DND-41 (cell line): ENCODE data around the gene ITPR1.

Experiments used
- EZH2 ChIP-seq: IDR thresholded peaks from 3 replicates; pipeline ENCODE4 v1.6.1; 2012; ENCODE audit warnings: borderline replicate concordance, low read depth, mild to moderate bottlenecking, moderate library complexity, low read length, inconsistent platforms; ENCODE audit not compliant: severe bottlenecking
- TF ChIP-seq, protein P1 (sequence below): IDR thresholded peaks from 2 replicates; pipeline ENCODE4 v1.5.1; 2012; ENCODE audit warnings: borderline replicate concordance, low read length, moderate library complexity, mild to moderate bottlenecking; ENCODE audit not compliant: poor library complexity, severe bottlenecking; ENCODE audit errors: extremely low read depth

DNA sequence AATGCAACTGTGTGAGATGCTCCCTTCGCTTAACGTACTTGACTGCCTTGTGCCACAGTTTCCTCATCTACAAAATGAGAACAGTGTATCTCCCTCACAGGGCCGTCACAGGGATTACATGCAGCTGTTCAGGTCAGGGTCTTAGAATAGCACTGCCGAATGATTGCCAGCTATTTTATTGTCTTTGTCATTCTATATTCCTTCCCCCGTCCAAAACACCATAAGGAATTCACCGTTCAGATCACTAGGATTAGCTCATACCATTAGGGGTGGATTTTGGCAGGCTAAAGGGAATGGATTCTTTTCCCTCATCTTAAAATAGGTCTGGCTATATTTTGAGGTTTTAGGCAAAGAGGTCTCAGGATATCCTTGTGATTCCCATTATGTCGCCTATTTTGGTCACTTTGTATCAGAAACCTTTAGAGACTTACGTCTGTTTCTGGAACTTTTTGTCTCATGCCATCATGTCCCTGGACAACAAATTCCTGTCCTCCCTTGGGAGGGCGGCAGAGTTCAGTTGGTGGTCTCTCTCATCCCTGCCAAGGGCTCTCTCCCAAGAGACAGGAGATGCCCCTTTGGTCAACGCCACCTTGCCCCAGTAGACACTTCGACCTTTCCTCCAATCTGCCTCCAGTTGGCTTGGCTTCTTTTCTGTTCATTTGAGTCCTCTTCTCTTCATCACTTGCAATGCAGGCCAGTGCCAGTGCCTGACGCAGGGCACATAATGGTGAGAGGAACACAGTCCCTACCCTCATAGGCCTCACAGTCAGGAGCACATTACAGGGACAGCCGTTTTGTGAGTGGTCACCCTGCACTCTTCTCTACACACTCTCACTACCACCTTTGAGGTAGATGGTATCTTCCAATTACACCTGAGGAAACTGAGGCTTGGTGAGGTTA lies 314.5 kb downstream of the ITPR1 start:
- TF ChIP-seq, protein P1, sequence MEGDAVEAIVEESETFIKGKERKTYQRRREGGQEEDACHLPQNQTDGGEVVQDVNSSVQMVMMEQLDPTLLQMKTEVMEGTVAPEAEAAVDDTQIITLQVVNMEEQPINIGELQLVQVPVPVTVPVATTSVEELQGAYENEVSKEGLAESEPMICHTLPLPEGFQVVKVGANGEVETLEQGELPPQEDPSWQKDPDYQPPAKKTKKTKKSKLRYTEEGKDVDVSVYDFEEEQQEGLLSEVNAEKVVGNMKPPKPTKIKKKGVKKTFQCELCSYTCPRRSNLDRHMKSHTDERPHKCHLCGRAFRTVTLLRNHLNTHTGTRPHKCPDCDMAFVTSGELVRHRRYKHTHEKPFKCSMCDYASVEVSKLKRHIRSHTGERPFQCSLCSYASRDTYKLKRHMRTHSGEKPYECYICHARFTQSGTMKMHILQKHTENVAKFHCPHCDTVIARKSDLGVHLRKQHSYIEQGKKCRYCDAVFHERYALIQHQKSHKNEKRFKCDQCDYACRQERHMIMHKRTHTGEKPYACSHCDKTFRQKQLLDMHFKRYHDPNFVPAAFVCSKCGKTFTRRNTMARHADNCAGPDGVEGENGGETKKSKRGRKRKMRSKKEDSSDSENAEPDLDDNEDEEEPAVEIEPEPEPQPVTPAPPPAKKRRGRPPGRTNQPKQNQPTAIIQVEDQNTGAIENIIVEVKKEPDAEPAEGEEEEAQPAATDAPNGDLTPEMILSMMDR = no peak
- no peak for TF ChIP-seq EZH2
